GM12892 (cell line): ENCODE measurements around the gene NFKBIA.
"Not testable (repeated sequence)": the region's sequence is repeated elsewhere in the genome, so short reads cannot be mapped to it uniquely, and the experiment has no call there.

ENCODE experiments used
- DNase-seq: peaks from one replicate; pipeline ENCODE4 v3.0.0; 2011; ENCODE audit not compliant: insufficient read length
- FAIRE-seq: peaks from 2 replicates; lab custom pipeline; 2011; peaks lifted over from hg19 to GRCh38; lab: Jason Lieb, UNC
- POLR2A ChIP-seq: IDR thresholded peaks from 2 replicates; pipeline ENCODE4 v1.6.1; 2011; ENCODE audit warnings: low read depth, low read length, control low read depth
- POLR2AphosphoS5 ChIP-seq: IDR thresholded peaks from 2 replicates; pipeline ENCODE4 v1.6.1; 2011; ENCODE audit warnings: low read depth, low read length, control low read depth
- TAF1 ChIP-seq: IDR thresholded peaks from 2 replicates; pipeline ENCODE4 v1.6.1; 2011; ENCODE audit warnings: low read depth, mild to moderate bottlenecking, control low read depth, low read length, borderline replicate concordance

NFKBIA gene

GRCh38 chr14:35369701-35370191 is 34.8 kb downstream of the NFKBIA start:
- DNase-seq, result no peak
- no peak for FAIRE-seq
- TF ChIP-seq POLR2A (no peak), POLR2AphosphoS5 (no peak), TAF1 (no peak)

DNA sequence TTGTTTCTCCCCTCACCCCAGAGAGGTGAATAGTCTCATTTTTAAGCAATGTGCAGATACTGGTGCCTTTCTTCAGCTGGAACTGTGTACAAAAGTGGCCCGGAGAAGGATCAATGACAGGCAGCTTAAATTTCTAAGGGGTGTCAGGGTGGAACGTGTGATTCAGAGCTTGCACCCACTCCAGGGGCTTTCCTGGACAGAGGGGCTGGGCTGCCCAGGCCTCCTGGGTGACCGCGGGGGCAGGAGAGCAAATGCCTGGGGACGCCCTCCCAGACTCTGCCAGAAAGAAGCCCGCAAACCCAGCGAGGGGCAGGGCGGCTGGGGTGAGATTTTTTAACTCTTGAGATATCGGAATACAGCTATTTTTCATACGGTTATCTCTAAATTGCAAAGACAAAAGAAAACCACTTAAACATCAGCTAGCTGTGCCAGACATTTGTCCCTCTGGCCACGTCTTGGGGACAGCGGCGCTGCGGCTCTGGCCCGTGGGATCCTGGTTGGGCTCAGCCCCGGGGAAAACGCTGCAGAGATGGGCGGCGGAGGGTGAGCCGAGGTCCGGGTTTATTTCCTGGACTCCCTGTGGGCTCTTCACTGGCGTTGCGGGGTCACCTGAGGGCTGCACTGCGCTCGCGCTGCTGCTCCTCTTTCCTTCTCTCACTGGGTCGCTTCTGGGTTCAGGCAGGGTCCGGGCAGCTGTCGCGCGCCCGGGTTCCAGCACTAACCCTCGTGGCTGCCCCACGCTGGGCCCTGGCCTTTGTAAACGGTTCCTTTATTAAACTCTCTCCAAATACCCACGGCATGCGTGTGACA is 35.8 kb downstream of the NFKBIA start:
- FAIRE-seq (no peak), DNase-seq (no peak)
- TF ChIP-seq TAF1, result no peak
- no peak for TF ChIP-seq POLR2AphosphoS5
- no peak for TF ChIP-seq POLR2A

DNA sequence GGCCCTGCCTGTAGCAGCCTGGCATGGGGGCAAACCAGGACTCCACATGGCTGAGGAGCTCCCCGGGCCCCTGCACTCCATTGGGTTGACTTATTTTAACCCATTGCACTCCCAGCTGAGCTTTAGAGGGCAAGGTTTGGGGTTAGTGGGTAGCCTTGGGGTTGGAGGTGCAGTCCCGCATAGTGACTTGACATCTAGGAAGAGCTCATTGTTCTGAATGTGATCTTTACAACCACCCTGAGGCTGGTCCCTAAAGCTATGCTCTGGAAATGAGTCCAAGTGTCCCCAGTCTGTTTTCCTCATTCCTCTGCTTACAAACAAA is 36.4 kb downstream of the NFKBIA start:
- no peak for FAIRE-seq
- no peak for DNase-seq
- TF ChIP-seq POLR2AphosphoS5, result no peak
- no peak for TF ChIP-seq TAF1
- TF ChIP-seq POLR2A, result no peak

GRCh38 chr14:35367056-35367372 is 37.5 kb downstream of the NFKBIA start:
- no peak for FAIRE-seq
- DNase-seq, result no peak
- TF ChIP-seq POLR2A (no peak), POLR2AphosphoS5 (no peak), TAF1 (no peak)

DNA sequence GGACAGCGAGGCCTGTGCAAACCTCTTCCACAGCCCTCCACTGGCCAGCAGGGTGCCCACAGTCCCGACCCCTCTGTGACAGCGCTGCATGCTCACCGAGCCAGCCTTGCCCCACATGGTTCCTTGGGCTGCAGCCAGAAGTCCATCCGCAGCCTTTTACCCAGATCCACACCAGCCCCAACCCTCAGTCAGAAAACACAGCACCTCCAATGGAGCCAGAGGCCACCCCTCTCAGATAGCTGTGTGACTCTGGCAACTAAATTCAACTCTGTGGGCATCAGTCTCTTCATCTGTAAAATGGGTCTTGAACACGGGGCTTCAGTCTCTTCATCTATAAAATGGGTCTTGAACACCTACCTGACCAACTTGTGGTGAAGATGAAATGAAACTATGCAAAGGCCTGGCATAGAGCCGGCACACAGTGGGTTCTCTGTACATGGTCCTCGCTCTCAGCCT is 38.0 kb downstream of the NFKBIA start:
- FAIRE-seq, result no peak
- no peak for TF ChIP-seq POLR2AphosphoS5
- TF ChIP-seq TAF1, result no peak
- no peak for TF ChIP-seq POLR2A
- DNase-seq, result no peak

DNA sequence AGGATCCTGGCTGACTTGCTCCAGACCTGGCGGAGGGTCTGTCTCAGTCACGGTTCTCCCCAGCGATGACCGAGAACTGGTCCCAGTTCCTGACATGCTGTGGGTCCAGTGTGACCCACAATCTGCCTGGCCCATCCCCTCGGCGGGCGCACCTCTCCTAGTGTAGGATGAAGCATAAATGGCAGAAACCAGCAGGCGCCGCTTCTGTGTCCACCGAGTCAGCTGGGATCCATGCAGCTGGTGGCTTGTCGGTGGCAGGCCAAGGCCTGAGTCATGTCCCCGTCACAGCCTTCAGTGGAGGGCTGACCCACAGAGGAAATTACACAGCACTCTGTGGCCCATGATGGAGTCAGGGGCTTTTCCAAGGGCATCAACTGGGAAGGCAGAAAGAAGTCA is 38.5 kb downstream of the NFKBIA start:
- no peak for TF ChIP-seq POLR2A
- no peak for FAIRE-seq
- no peak for DNase-seq

GRCh38 chr14:35365130-35366055 is 39.2 kb downstream of the NFKBIA start:
- DNase-seq, result no peak
- peak; percentile 46 for FAIRE-seq
- TF ChIP-seq TAF1, result no peak
- no peak for TF ChIP-seq POLR2AphosphoS5
- no peak for TF ChIP-seq POLR2A

GRCh38 chr14:35362911-35363374 is 41.6 kb downstream of the NFKBIA start:
- TF ChIP-seq TAF1 (no peak), POLR2AphosphoS5 (peak; percentile 36; the same call in 1 of the 2 replicates)
- DNase-seq, result no peak
- FAIRE-seq, result no peak

DNA sequence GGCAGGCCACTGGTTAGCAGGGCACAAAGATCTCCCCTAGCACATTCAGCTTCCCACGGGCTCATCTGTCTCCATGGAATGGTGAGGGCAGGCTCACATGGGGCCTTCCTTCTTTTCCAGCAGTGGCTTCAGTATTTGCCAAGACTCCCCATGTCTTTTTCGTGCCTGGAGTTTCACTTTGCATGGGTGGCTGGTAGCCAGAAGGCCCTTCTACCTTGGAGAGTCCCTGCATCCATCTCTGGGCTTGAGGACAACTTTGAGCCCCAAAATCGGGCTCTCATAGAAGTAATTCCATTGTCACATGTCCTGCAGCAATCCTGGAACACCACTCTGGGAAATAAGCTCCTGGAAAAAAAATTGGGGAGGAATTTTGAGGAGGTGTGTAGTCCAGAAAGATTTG is 42.1 kb downstream of the NFKBIA start:
- FAIRE-seq, result no peak
- TF ChIP-seq TAF1 (no peak), POLR2A (no peak), POLR2AphosphoS5 (no peak)
- no peak for DNase-seq

DNA sequence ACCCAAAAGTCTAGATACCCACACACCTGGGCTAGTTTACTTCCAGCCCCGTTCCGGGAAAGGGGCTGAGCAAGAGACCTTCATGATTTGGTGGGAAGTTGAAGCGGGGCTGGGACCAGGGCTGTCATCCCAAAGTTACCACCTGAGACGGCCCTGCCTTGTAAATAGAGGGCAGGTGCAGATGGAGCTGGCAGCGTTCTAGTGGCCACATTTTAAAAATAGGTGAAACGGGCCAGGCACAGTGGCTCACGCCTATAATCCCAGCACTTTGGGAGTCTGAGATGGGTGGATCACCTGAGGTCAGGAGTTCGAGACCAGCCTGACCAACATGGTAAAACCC is 43.4 kb downstream of the NFKBIA start:
- no peak for FAIRE-seq
- DNase-seq, result no peak

GRCh38 chr14:35359655-35360054 is 44.9 kb downstream of the NFKBIA start:
- FAIRE-seq, DNase-seq: not testable (repeated sequence)

More for the DNA sequence above, 43.4 kb downstream of the NFKBIA start:
- TF ChIP-seq TAF1 (no peak), POLR2AphosphoS5 (no peak), POLR2A (no peak)
